ENCODE data around the gene TCN1.

Gene TCN1

GRCh38 chr11:59815754-59816153 lies 50.5 kb downstream of the TCN1 start:
- DNase-seq = no peak
- Mint-ChIP-seq H3K4me3 (no peak overlapping the region), H3K27ac (no peak overlapping the region), H3K9me3 (no peaks in the 10 kb centered on the region), H3K27me3 (ENCODE audit: low read depth, poor library complexity) (peaks cover 3% of the 10 kb centered on the region), H3K36me3 (ENCODE audit: low read depth) (no peaks in the 10 kb centered on the region), H3K4me1 (peaks cover 17% of the 10 kb centered on the region)
- no peak for TF ChIP-seq CTCF (IDR thresholded peaks at IDR 0.05)

GRCh38 chr11:59814021-59814420 lies 52.3 kb downstream of the TCN1 start:
- Mint-ChIP-seq H3K27ac (no peak overlapping the region), H3K4me1 (peaks cover 27% of the 10 kb centered on the region), H3K27me3 (ENCODE audit: low read depth, poor library complexity) (peaks cover 3% of the 10 kb centered on the region), H3K9me3 (no peaks in the 10 kb centered on the region), H3K36me3 (ENCODE audit: low read depth) (no peaks in the 10 kb centered on the region), H3K4me3 (no peak overlapping the region)
- DNase-seq = no peak
- TF ChIP-seq CTCF (IDR thresholded peaks at IDR 0.05) = no peak

DNA sequence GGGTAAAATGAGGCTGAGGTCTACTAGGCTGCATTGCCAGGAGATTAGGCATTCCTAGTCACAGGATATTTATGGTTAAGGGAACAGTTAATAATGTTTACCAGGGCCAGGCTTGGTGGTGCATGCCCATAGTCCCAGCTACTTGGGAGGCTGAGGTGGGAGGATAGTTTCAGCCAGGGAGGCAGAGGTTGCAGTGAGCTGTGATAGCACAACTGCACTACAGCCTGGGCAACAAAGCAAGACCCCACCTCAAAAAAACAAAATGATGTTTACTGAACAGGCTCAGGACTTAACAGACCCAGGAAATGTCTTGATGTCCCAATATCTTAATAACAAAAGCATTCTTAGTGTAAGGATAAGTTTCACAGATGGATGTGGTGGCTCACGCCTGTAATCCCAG lies 52.9 kb downstream of the TCN1 start:
- DNase-seq = no peak
- Mint-ChIP-seq H3K4me1 (peaks cover 27% of the 10 kb centered on the region), H3K27ac (no peak overlapping the region), H3K36me3 (ENCODE audit: low read depth) (peaks cover 5% of the 10 kb centered on the region), H3K4me3 (no peak overlapping the region), H3K9me3 (no peaks in the 10 kb centered on the region), H3K27me3 (ENCODE audit: low read depth, poor library complexity) (peaks cover 3% of the 10 kb centered on the region)
- TF ChIP-seq CTCF (IDR thresholded peaks at IDR 0.05) = no peak

GRCh38 chr11:59812220-59812619 lies 54.1 kb downstream of the TCN1 start:
- Mint-ChIP-seq H3K36me3 (ENCODE audit: low read depth) (peaks cover 5% of the 10 kb centered on the region), H3K4me1 (peaks cover 27% of the 10 kb centered on the region), H3K27me3 (ENCODE audit: low read depth, poor library complexity) (peaks cover under 1% of the 10 kb centered on the region), H3K9me3 (no peaks in the 10 kb centered on the region), H3K27ac (peak overlapping the region; percentile 74), H3K4me3 (no peak overlapping the region)
- TF ChIP-seq CTCF (IDR thresholded peaks at IDR 0.05) = no peak
- no peak for DNase-seq

DNA sequence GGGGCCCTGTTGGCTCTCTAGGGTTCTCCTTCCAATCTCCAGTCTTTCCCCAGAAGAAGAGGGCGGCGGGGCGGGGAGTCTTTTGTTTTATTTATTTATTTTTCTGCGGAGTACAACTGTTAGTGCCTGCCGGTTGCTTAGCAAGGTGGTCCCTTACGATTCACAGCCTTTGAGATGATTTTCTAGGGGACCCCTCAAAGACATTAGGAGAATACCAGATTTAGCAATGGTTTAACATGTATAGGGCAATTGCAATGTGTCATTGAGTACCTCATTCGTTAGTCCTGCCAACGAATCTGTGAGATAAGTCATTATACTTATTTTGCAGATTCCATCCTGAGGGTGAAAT lies 55.4 kb downstream of the TCN1 start:
- H3K27me3 Mint-ChIP-seq (ENCODE audit: low read depth, poor library complexity) = no peaks in the 10 kb centered on the region
- no peaks in the 10 kb centered on the region for H3K9me3 Mint-ChIP-seq
- no peak for TF ChIP-seq CTCF (IDR thresholded peaks at IDR 0.05)
- H3K4me3 Mint-ChIP-seq = peak overlapping the region; percentile 95
- H3K36me3 Mint-ChIP-seq (ENCODE audit: low read depth) = peaks cover 16% of the 10 kb centered on the region
- H3K4me1 Mint-ChIP-seq = peaks cover 27% of the 10 kb centered on the region
- peak overlapping the region; percentile 98 for H3K27ac Mint-ChIP-seq
- DNase-seq = no peak

DNA sequence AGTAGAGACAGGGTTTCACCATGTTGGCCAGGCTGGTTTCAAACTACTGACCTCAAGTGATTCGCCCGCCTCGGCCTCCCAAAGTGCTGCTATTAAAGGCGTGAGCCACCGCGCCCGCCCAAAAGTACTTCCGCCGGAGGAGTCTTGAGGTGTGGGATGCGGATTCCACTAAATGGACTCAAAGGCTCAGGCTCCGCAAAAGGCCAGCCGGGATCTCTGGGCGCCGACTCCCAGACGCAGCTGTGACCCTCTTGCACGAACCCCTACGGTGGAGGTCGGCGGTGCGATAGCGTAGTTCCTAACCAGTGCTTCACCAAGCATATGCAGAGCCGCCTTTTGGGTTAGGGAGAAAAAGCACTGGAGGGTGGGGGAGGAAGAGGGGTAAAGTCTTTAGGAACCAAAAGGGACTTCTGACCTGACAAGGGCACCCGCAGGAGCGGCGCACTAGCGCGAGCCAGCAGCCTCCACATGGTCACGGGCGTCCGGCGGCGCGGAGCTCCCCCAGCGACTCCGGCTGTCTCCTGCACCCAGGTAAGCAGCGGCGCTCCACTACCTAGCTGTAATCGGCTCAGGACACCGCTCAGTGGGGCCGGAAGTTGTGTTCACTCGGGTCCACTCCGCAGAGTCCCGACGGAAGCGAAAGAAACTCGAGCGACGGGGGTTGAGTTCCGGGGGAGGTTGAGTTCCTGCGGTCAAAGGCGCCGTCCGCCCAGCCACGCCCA lies 55.9 kb downstream of the TCN1 start, which contains the start of gene MRPL16:
TSS of gene MRPL16 (minus strand) at position 590 of the 722 bp plus-strand sequence. CDS start at position 470, 120 bp downstream.
- Mint-ChIP-seq H3K9me3 (no peaks in the 10 kb centered on the region), H3K4me1 (peaks cover 27% of the 10 kb centered on the region), H3K27ac (peak within 1 kb of the TSS; percentile 98)

More for the DNA sequence above, 55.9 kb downstream of the TCN1 start, which contains the start of gene MRPL16:
- Mint-ChIP-seq H3K27me3 (ENCODE audit: low read depth, poor library complexity) (no peaks in the 10 kb centered on the region), H3K4me3 (peak within 1 kb of the TSS; percentile 95), H3K36me3 (ENCODE audit: low read depth) (peaks cover 16% of the 10 kb centered on the region)
- no peak for TF ChIP-seq CTCF (IDR thresholded peaks at IDR 0.05)
- DNase-seq = peak; percentile 87
